Colonic mucosa (tissue), 4 donors: ENCODE measurements around the gene KCNK3. TPM values are rescaled to one million over a fixed set of nuclear protein-coding genes. Genes with fewer than 3 reads are reported as not detected.
A peak's percentile ranks its signal among the peaks of the same experiment; 100 is the strongest.

Experiments
- DNase-seq: peaks from one replicate; pipeline ENCODE4 v3.0.0-alpha.2; 2020
- H3K27ac ChIP-seq: fragments of 200-600 bp; one replicate; pipeline ENCODE4 v1.8.0; 2021
- H3K27me3 ChIP-seq: fragments of 200-600 bp; one replicate; pipeline ENCODE4 v1.8.0; 2021
- H3K36me3 ChIP-seq: fragments of 200-600 bp; one replicate; pipeline ENCODE4 v1.8.0; 2021
- H3K4me1 ChIP-seq: fragments of 200-600 bp; one replicate; pipeline ENCODE4 v1.8.0; 2021; ENCODE audit warnings: mild to moderate bottlenecking
- H3K4me3 ChIP-seq: fragments of 200-600 bp; one replicate; pipeline ENCODE4 v1.8.0; 2021
- H3K9ac ChIP-seq, 2 donors: one replicate each; pipeline ENCODE4 v1.7.0; 2013; ENCODE audit warnings: control low read depth in 2 of 2, low read depth in 2 of 2, low read length in 2 of 2
- H3K9me3 ChIP-seq: fragments of 200-600 bp; one replicate; pipeline ENCODE4 v1.8.0; 2021
- CTCF ChIP-seq: fragments of 200-600 bp; IDR thresholded peaks from one replicate; pipeline ENCODE4 v1.8.0; 2022; ENCODE audit warnings: antibody characterized with exemption, mild to moderate bottlenecking
- intact Hi-C: fragments of 100-400 bp; cut with DNase I; formaldehyde crosslinking; loops from one replicate; pipeline ENCODE4 v1.14.1; 2022
- total RNA-seq, 2 donors: library from RNA; stranded (reverse); fragmentation: NEBNext Ultra II Directional in 1 of 2; extraction: Animal tissue kit (Norgen Biotek cat#: 25700) in 1 of 2; gene quantifications; one replicate each; pipeline ENCODE4 v1.2.1, GENCODE V29; 2021
- donor health status: healthy.
- donor health status: DM: no; HTN: no; CAD: no.
- donor health status: DM: no; HTN: no; CAD: no.

Gene KCNK3
- total RNA-seq, 2 donors from 2014 or later: 1.2 to 1.5 TPM

GRCh38 chr2:26740890-26741302 is 48.4 kb downstream of the KCNK3 start:
- Histone ChIP-seq H3K9ac (no peak overlapping the region), H3K36me3 (no peaks in the 10 kb centered on the region), H3K4me3 (no peak overlapping the region), H3K4me1 (no peaks in the 10 kb centered on the region), H3K27ac (no peak overlapping the region), H3K9me3 (no peaks in the 10 kb centered on the region), H3K27me3 (no peaks in the 10 kb centered on the region)
- no peak for DNase-seq
- TF ChIP-seq CTCF: no peak
- intact Hi-C loops: no loop called here

- no peaks in the 10 kb centered on the region for H3K27me3 ChIP-seq
- no peaks in the 10 kb centered on the region for H3K9me3 ChIP-seq
- H3K4me3 ChIP-seq: no peak overlapping the region
- no peaks in the 10 kb centered on the region for H3K4me1 ChIP-seq
- intact Hi-C loops: no loop called here
- no peak overlapping the region for H3K9ac ChIP-seq
- TF ChIP-seq CTCF: no peak
- no peaks in the 10 kb centered on the region for H3K36me3 ChIP-seq
- no peak overlapping the region for H3K27ac ChIP-seq
- no peak for DNase-seq
Measured at GRCh38 chr2:26742048-26742770, 49.7 kb downstream of the KCNK3 start.

GRCh38 chr2:26743852-26744251 is 51.3 kb downstream of the KCNK3 start:
- Histone ChIP-seq H3K9ac (no peak overlapping the region), H3K27me3 (no peaks in the 10 kb centered on the region), H3K27ac (no peak overlapping the region), H3K9me3 (no peaks in the 10 kb centered on the region), H3K4me3 (no peak overlapping the region), H3K4me1 (no peaks in the 10 kb centered on the region), H3K36me3 (no peaks in the 10 kb centered on the region)
- intact Hi-C loops: loop anchor here (2.0 kb wide), 1 partner anchor 137 kb away; no protein-coding TSS in a partner anchor
- no peak for DNase-seq
- no peak for TF ChIP-seq CTCF

GRCh38 chr2:26744953-26745352 is 52.4 kb downstream of the KCNK3 start:
- H3K9me3 ChIP-seq: no peaks in the 10 kb centered on the region
- H3K4me3 ChIP-seq: no peak overlapping the region
- no peaks in the 10 kb centered on the region for H3K27me3 ChIP-seq
- intact Hi-C loops: loop anchor here (2.0 kb wide), 1 partner anchor 138 kb away; no protein-coding TSS in a partner anchor
- no peak overlapping the region for H3K27ac ChIP-seq
- no peaks in the 10 kb centered on the region for H3K4me1 ChIP-seq
- no peak overlapping the region for H3K9ac ChIP-seq
- no peak for TF ChIP-seq CTCF
- no peaks in the 10 kb centered on the region for H3K36me3 ChIP-seq
- no peak for DNase-seq

- H3K27me3 ChIP-seq: no peaks in the 10 kb centered on the region
- no peak overlapping the region for H3K27ac ChIP-seq
- H3K36me3 ChIP-seq: no peaks in the 10 kb centered on the region
- H3K9ac ChIP-seq: no peak overlapping the region
- no peaks in the 10 kb centered on the region for H3K4me1 ChIP-seq
- no peaks in the 10 kb centered on the region for H3K9me3 ChIP-seq
- H3K4me3 ChIP-seq: no peak overlapping the region
- peak; percentile 86 for DNase-seq
- TF ChIP-seq CTCF: peak; percentile 87
- intact Hi-C loops: loop anchor here (2.0 kb wide), 1 partner anchor 139 kb away; no protein-coding TSS in a partner anchor
Measured at GRCh38 chr2:26745609-26746327, 53.2 kb downstream of the KCNK3 start.
